Measurements from ENCODE around the gene C3orf22.

The C3orf22 gene

GRCh38 chr3:126510308-126510910 lies 48.3 kb downstream of the C3orf22 start:
- H3K79me2 ChIP-seq (ENCODE audit: insufficient read depth, low read length): no peaks in the 10 kb centered on the region
- no peak for ATAC-seq (ENCODE audit: insufficient read depth, low read depth)
- no peak overlapping the region for H3K9ac ChIP-seq (ENCODE audit: low read depth, low read length)
- DNase-seq: no peak
- no peaks in the 10 kb centered on the region for H3K27me3 ChIP-seq (ENCODE audit: insufficient read depth, low read length, poor library complexity)
- TF ChIP-seq CTCF (IDR thresholded peaks at IDR 0.05; ENCODE audit: borderline replicate concordance, extremely low read depth, low read length, poor library complexity, severe bottlenecking): no peak
- TF ChIP-seq EZH2 (IDR thresholded peaks at IDR 0.05; ENCODE audit: borderline replicate concordance, low read depth, low read length, severe bottlenecking): no peak
- H2AFZ ChIP-seq (ENCODE audit: low read depth, low read length): no peak overlapping the region
- no peaks in the 10 kb centered on the region for H4K20me1 ChIP-seq (ENCODE audit: insufficient read depth, low read length)
- no peak overlapping the region for H3K4me3 ChIP-seq (ENCODE audit: low read depth in 1 of 2, low read length in 2 of 2)
- H3K36me3 ChIP-seq (ENCODE audit: insufficient read depth, low read length): no peaks in the 10 kb centered on the region
- H3K9me3 ChIP-seq (ENCODE audit: insufficient read depth, low read length, severe bottlenecking): no peaks in the 10 kb centered on the region
- no peaks in the 10 kb centered on the region for H3K4me1 ChIP-seq (ENCODE audit: insufficient read depth, low read length)
- H3K4me2 ChIP-seq (ENCODE audit: insufficient read depth, low read length): no peak overlapping the region
- no peak overlapping the region for H3K27ac ChIP-seq (ENCODE audit: low read length)

- Histone ChIP-seq H3K9me3 (ENCODE audit: insufficient read depth, low read length, severe bottlenecking) (no peaks in the 10 kb centered on the region), H3K27ac (ENCODE audit: low read length) (no peak overlapping the region), H3K79me2 (ENCODE audit: insufficient read depth, low read length) (no peaks in the 10 kb centered on the region), H3K27me3 (ENCODE audit: insufficient read depth, low read length, poor library complexity) (no peaks in the 10 kb centered on the region), H3K36me3 (ENCODE audit: insufficient read depth, low read length) (no peaks in the 10 kb centered on the region), H3K4me1 (ENCODE audit: insufficient read depth, low read length) (no peaks in the 10 kb centered on the region), H3K4me3 (ENCODE audit: low read depth in 1 of 2, low read length in 2 of 2) (no peak overlapping the region), H4K20me1 (ENCODE audit: insufficient read depth, low read length) (no peaks in the 10 kb centered on the region), H3K9ac (ENCODE audit: low read depth, low read length) (no peak overlapping the region), H2AFZ (ENCODE audit: low read depth, low read length) (no peak overlapping the region), H3K4me2 (ENCODE audit: insufficient read depth, low read length) (no peak overlapping the region)
- ATAC-seq (ENCODE audit: insufficient read depth, low read depth) (no peak), DNase-seq (no peak)
- TF ChIP-seq CTCF (IDR thresholded peaks at IDR 0.05; ENCODE audit: borderline replicate concordance, extremely low read depth, low read length, poor library complexity, severe bottlenecking) (no peak), EZH2 (IDR thresholded peaks at IDR 0.05; ENCODE audit: borderline replicate concordance, low read depth, low read length, severe bottlenecking) (no peak)
These were observed 49.0 kb downstream of the C3orf22 start for GRCh38 chr3:126509597-126510307.

- H3K9ac ChIP-seq (ENCODE audit: low read depth, low read length): no peak overlapping the region
- TF ChIP-seq EZH2 (IDR thresholded peaks at IDR 0.05; ENCODE audit: borderline replicate concordance, low read depth, low read length, severe bottlenecking) (no peak), CTCF (IDR thresholded peaks at IDR 0.05; ENCODE audit: borderline replicate concordance, extremely low read depth, low read length, poor library complexity, severe bottlenecking) (no peak)
- H3K36me3 ChIP-seq (ENCODE audit: insufficient read depth, low read length): no peaks in the 10 kb centered on the region
- ATAC-seq (ENCODE audit: insufficient read depth, low read depth): no peak
- H3K4me2 ChIP-seq (ENCODE audit: insufficient read depth, low read length): no peak overlapping the region
- no peaks in the 10 kb centered on the region for H3K79me2 ChIP-seq (ENCODE audit: insufficient read depth, low read length)
- H3K9me3 ChIP-seq (ENCODE audit: insufficient read depth, low read length, severe bottlenecking): no peaks in the 10 kb centered on the region
- H3K4me3 ChIP-seq (ENCODE audit: low read depth in 1 of 2, low read length in 2 of 2): no peak overlapping the region
- H4K20me1 ChIP-seq (ENCODE audit: insufficient read depth, low read length): no peaks in the 10 kb centered on the region
- H3K27ac ChIP-seq (ENCODE audit: low read length): no peak overlapping the region
- H3K27me3 ChIP-seq (ENCODE audit: insufficient read depth, low read length, poor library complexity): no peaks in the 10 kb centered on the region
- no peaks in the 10 kb centered on the region for H3K4me1 ChIP-seq (ENCODE audit: insufficient read depth, low read length)
- H2AFZ ChIP-seq (ENCODE audit: low read depth, low read length): no peak overlapping the region
- no peak for DNase-seq
These were observed 50.2 kb downstream of the C3orf22 start for GRCh38 chr3:126508564-126508964.
